ENCODE data around the gene PER2.

The PER2 gene

GRCh38 chr2:238226698-238227586, 61.5 kb downstream of the PER2 start:
- no peak for DNase-seq

- peak; percentile 36 for DNase-seq
Measured at GRCh38 chr2:238225911-238226697, 62.3 kb downstream of the PER2 start.

GRCh38 chr2:238225121-238225520, 63.3 kb downstream of the PER2 start:
- no peak for DNase-seq

- no peak for DNase-seq
Measured at GRCh38 chr2:238224356-238225035, 63.9 kb downstream of the PER2 start.

GRCh38 chr2:238220892-238221521, 67.4 kb downstream of the PER2 start:
- no peak for DNase-seq

- DNase-seq: no peak
Measured at GRCh38 chr2:238220274-238220891, 68.0 kb downstream of the PER2 start.

GRCh38 chr2:238216651-238217184, 71.7 kb downstream of the PER2 start:
- no peak for DNase-seq

GRCh38 chr2:238207006-238207405, 81.4 kb downstream of the PER2 start:
- no peak for DNase-seq

GRCh38 chr2:238203973-238204683, 84.3 kb downstream of the PER2 start:
- peak; percentile 59 for DNase-seq

- DNase-seq: peak; percentile 69
Measured at GRCh38 chr2:238203094-238203972, 85.1 kb downstream of the PER2 start, which contains the start of gene ILKAP. TSS of gene ILKAP (minus strand) at chr2:238203695. CDS start at chr2:238203553, 142 bp downstream.

- peak; percentile 69 for DNase-seq
Measured at GRCh38 chr2:238202326-238203093, 85.9 kb downstream of the PER2 start.
